SU-DHL-6 (cell line): Measurements from ENCODE around the gene SLC35E2B.
"Not testable (repeated sequence)": the region's sequence is repeated elsewhere in the genome, so short reads cannot be mapped to it uniquely, and the experiment has no call there.

Experiments used
- EZH2phosphoT487 ChIP-seq: fragments of 200-600 bp; sonication (generic), shearing (Covaris generic); conservative IDR thresholded peaks from 2 replicates; pipeline ENCODE4 v1.6.1; 2018; ENCODE audit warnings: mild to moderate bottlenecking, antibody characterized with exemption, low read length, moderate library complexity, mixed read lengths
- TF ChIP-seq, protein P1 (sequence below): fragments of 200-600 bp; sonication (generic); IDR thresholded peaks from one replicate; pipeline ENCODE4 v1.5.1; 2017; ENCODE audit warnings: antibody characterized with exemption, mild to moderate bottlenecking, low read length, moderate library complexity; ENCODE audit not compliant: insufficient read depth, poor library complexity, severe bottlenecking

- TF ChIP-seq, protein P1, sequence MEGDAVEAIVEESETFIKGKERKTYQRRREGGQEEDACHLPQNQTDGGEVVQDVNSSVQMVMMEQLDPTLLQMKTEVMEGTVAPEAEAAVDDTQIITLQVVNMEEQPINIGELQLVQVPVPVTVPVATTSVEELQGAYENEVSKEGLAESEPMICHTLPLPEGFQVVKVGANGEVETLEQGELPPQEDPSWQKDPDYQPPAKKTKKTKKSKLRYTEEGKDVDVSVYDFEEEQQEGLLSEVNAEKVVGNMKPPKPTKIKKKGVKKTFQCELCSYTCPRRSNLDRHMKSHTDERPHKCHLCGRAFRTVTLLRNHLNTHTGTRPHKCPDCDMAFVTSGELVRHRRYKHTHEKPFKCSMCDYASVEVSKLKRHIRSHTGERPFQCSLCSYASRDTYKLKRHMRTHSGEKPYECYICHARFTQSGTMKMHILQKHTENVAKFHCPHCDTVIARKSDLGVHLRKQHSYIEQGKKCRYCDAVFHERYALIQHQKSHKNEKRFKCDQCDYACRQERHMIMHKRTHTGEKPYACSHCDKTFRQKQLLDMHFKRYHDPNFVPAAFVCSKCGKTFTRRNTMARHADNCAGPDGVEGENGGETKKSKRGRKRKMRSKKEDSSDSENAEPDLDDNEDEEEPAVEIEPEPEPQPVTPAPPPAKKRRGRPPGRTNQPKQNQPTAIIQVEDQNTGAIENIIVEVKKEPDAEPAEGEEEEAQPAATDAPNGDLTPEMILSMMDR: not testable (repeated sequence)
- TF ChIP-seq EZH2phosphoT487: not testable (repeated sequence)
Observed at GRCh38 chr1:1658583-1659549, 33.7 kb downstream of the SLC35E2B start, which contains the start of gene CDK11B.
